ENCODE data around the gene MIEF1.

The MIEF1 gene

GRCh38 chr22:39565414-39565944 lies 63.4 kb downstream of the MIEF1 start:
- in situ Hi-C loops (cut with MboI; ENCODE audit: low sequenced_read_pairs) = no loop called here
- H3K9me3 ChIP-seq = no peaks in the 10 kb centered on the region
- no peaks in the 10 kb centered on the region for H3K36me3 ChIP-seq (replicated peaks)
- no peak for DNase-seq (ENCODE audit: low spot score in 2 of 2)
- H3K27me3 ChIP-seq (ENCODE audit: low read depth) = 0 out of 2 replicates have a peak, but pooled peaks cover 2% of the 10 kb centered on the region
- H3K4me1 ChIP-seq = no peaks in the 10 kb centered on the region
- H3K4me3 ChIP-seq = no peak overlapping the region

GRCh38 chr22:39567135-39567946 lies 65.3 kb downstream of the MIEF1 start:
- no peaks in the 10 kb centered on the region for H3K36me3 ChIP-seq (replicated peaks)
- no peak overlapping the region for H3K4me3 ChIP-seq
- H3K4me1 ChIP-seq = no peaks in the 10 kb centered on the region
- H3K9me3 ChIP-seq = no peaks in the 10 kb centered on the region
- DNase-seq (ENCODE audit: low spot score in 2 of 2) = no peak
- in situ Hi-C loops (cut with MboI; ENCODE audit: low sequenced_read_pairs) = no loop called here
- no peaks in the 10 kb centered on the region for H3K27me3 ChIP-seq (ENCODE audit: low read depth)
